SK-N-SH (cell line): ENCODE measurements around the gene CATSPER4.

ENCODE experiments used
- CTCF ChIP-seq: fragments of 200-600 bp; sonication (generic); IDR thresholded peaks from 2 replicates; pipeline ENCODE4 v1.6.1; 2017; ENCODE audit warnings: antibody characterized with exemption, mild to moderate bottlenecking, moderate library complexity
- FOXJ3 ChIP-seq: sonication (generic); formaldehyde crosslinking; IDR thresholded peaks from 2 replicates; pipeline ENCODE4 v1.5.1; 2020; ENCODE audit warnings: mild to moderate bottlenecking, missing genetic modification reagents
- JUND ChIP-seq: IDR thresholded peaks from 2 replicates; pipeline ENCODE4 v1.4.0; 2012
- MAX ChIP-seq: IDR thresholded peaks from 2 replicates; pipeline ENCODE4 v1.4.0; 2012; ENCODE audit warnings: low read depth
- MXI1 ChIP-seq: IDR thresholded peaks from 2 replicates; pipeline ENCODE4 v1.6.1; 2012; ENCODE audit warnings: mild to moderate bottlenecking, low read depth, low read length, improper control_type of control experiment
- NFIC ChIP-seq: IDR thresholded peaks from 2 replicates; pipeline ENCODE4 v1.4.0; 2012; ENCODE audit warnings: borderline replicate concordance
- PBX3 ChIP-seq: IDR thresholded peaks from 2 replicates; pipeline ENCODE4; 2012
- POLR2AphosphoS5 ChIP-seq: IDR thresholded peaks from 2 replicates; pipeline ENCODE4 v1.6.1; 2012; ENCODE audit warnings: low read depth, low read length
- RCOR1 ChIP-seq: fragments of 150-350 bp; IDR thresholded peaks from 2 replicates; pipeline ENCODE4 v1.6.1; 2017; ENCODE audit warnings: antibody characterized with exemption, low read length
- REST ChIP-seq: IDR thresholded peaks from 2 replicates; pipeline ENCODE4 v1.6.1; 2012; ENCODE audit warnings: mild to moderate bottlenecking, low read depth, low read length, moderate library complexity
- RXRA ChIP-seq: IDR thresholded peaks from 2 replicates; pipeline ENCODE4 v1.4.0; 2012; ENCODE audit warnings: low read depth, mild to moderate bottlenecking, borderline replicate concordance
- TAF1 ChIP-seq: IDR thresholded peaks from 2 replicates; pipeline ENCODE4 v1.6.1; 2012; ENCODE audit warnings: low read depth, mild to moderate bottlenecking, low read length, moderate library complexity, borderline replicate concordance

- TF ChIP-seq JUND (no peak), RXRA (no peak), CTCF (no peak), RCOR1 (no peak), MAX (no peak), FOXJ3 (no peak), POLR2AphosphoS5 (no peak), MXI1 (no peak), PBX3 (no peak), NFIC (no peak), TAF1 (no peak), REST (no peak)
Observed at GRCh38 chr1:26182383-26182696, 8.1 kb upstream of the CATSPER4 start.
